HG02852 (cell line): ENCODE measurements around the gene VPS35L.
"Not testable (repeated sequence)": the region's sequence is repeated elsewhere in the genome, so short reads cannot be mapped to it uniquely, and the experiment has no call there.

Experiments used
- ATAC-seq: cut with Tn5 transposase; IDR thresholded peaks from one replicate; pipeline ENCODE4 v1.9.1; 2021; ENCODE audit warnings: mild to moderate bottlenecking, moderate library complexity; ENCODE audit not compliant: unreplicated experiment

The VPS35L gene

DNA sequence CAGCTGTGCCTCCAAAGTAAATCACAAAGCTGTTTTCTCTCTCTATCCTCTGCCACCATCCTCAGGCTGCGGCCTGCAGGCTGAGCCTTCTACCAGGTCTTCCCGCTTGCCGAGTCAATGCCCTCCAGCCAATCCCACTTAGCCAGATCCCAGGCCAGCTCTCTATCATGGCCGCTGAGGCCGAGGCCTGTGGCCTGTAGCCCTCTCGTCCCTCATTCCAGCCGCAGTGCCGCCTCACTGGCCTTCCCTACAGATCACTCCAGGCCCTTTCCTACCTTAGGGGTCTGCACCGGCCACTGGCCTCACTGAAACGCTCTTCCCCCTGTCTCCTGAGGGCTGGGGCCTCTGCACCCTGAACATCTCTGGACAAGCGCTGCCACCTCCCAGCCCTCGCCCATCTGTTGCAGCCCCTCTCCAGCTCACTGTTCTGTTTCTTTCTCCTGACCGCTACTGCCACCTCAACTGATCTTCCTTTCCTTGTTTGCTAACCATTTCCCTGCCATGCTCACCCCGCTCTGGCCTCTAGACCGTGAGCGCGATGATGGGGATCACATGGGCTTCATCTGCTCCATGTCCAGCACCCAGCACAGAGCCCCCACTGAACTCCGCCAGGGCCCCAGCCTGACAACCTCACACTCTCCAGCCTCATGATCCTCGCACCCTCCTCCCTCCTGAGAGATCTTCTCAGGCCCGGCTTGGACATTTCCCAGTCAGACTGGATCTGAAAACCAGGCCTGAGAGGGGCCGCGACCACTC lies 154.1 kb downstream of the VPS35L start:
- ATAC-seq: no peak

DNA sequence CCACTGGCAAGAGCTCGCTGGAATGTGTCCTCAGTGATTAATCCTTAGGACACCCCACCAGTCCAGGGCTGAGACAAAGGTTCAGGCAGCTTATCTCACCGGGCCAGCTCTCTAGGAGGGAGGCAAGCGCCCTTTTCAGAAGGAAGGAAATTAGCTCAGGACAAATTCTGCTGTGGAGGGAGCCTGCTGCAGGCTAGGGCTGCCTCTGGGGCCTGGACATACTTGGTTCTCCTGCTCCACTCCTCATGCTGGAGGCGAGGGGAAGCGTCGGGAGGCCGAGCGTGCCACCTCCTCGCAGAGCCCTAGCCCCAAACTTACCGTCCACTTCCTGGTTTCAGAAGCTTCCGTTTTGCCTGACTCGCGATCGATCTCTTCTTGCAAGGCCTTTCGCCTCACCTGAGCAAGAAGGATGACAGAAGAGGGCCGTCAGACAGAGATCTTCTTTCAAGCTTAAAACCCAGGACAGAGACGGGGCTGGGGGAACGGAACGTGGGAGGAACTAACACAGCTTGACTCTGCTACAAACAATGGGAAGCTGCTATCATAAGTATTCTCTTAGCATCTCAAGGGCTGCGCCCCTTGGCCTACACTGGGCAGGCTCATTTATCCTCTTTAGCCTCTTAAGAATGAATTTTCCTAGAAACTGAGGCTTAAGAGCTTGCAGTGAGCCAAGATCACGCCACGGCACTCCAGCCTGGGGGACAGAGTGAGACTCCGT lies 154.8 kb downstream of the VPS35L start:
- ATAC-seq: no peak

DNA sequence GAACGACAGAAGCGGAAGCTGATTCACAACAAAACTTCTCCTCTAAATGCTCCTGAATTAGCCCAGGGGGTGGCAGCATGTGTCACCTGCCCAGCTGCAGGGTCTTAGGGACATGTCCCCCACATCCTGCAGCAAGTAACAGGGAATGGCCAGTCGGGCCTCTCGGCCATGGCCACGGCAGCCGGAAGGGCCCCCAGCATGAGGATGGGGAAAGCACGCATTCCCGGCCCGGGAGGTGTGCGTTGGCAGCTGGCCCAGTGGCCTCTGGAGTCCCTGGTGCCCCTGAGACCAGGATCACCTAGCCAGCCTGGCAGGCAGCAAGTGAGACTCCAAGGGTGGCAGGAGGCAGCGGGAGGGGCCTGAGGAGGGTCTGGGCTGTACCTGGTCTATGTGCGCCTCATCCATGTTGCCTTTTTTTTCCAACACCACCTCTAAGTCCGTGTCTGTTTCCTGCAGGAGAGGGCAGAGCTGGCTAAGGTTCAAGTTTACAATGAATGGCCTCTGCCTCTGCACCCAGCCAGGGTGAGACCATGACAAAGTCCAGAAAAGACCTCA lies 155.6 kb downstream of the VPS35L start:
- no peak for ATAC-seq

DNA sequence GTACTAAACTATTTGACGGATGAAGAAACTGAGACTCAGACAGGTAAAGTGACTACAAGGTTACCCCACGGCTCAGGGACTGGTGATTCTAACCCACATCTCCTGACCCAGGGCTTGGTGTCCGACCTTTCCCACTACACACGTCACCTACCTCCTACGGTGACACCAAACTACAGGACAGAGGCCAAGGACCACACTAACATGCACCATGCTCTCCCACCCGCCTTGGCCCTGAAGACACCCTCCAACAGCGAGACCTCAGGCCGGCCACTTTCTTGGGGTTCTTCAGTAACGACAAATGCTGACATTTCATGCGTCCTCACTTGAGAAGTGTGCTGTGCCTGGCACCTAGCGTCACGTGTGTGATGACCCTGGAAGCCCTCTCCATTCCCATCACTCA lies 156.1 kb downstream of the VPS35L start:
- ATAC-seq: no peak

DNA sequence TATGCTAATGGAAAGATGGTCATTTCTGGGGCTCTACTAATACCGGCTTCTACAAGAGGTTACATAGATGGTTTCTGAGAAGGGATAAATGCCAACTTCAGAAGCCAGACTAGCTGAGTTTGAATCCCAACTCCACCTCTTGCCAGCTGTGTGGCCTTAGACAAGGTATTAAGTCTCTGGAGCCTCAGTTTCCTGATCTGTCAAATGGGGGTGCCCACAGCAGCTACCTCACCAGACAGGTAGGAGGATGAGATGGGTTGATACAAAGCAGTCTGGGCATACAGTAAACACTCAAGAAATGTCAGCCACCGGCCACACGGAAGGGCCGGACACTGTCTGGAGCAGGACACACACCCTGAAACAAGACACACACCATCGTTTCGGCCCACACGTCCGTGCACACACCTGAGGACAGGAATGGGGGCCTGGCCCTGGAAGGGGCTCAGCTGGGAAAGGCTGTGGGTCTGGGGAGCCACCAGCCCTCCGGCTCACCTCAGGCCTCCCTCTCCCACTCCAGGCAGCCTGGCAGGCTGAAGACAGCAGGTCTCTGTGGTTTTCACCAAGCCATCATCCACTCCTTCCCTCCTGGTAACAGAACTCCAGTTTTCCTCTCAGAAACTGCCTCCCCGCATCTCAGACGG lies 157.0 kb downstream of the VPS35L start:
- ATAC-seq: no peak

DNA sequence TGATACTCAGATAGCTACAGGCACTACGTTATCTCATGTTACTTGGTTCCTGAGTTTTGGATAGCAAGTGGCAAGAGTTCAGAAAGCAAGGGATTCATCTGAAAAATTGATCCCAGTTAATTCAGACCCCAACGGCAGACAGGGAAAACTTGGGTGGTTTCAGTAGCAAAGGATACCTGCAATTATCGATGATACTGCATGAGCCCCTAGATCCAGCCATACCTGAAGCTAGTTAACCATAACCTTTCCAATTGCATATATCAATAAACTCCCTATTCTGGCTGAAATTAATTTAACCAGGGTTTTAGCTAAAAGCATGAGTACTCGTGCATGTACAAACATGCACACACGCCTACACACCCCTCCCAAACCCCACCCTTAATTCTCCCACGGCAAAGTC lies 158.2 kb downstream of the VPS35L start:
- no peak for ATAC-seq

DNA sequence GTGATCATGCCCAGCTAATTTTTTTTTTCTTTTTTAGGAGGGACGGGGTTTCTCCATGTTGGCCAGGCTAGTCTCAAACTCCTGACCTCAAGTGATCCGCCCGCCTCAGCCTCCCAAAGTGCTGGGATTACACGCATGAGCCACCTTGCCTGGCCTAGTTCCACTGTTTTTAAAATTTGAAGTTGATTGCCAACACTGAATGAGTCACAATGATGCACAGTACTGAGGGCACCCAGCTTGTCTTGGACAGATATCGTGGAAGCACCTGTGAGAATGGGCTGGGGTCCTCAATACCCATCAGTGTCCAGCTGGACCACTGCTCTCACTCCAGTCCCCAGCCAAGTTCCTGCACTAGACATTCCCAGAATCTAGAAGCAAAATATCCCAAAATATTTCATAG lies 160.1 kb downstream of the VPS35L start:
- no peak for ATAC-seq

DNA sequence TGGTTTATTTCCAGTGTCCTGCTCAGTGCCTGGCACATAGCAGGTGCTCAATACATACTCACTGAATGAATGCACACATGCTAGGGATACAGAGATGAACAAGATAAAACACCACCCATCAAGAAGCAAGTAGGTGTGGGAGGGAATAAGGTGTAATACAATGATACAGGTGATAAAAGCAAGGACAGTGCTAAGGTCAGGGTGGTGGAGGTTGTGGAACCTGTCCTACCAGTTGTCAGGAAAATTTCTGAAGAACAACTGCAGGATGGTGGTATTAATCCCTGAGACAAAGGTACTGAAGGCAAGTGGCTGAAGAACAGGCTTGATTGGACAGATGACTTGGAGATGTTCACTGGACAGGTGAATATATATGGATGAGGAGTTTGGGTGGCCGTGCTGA lies 160.7 kb downstream of the VPS35L start:
- no peak for ATAC-seq

DNA sequence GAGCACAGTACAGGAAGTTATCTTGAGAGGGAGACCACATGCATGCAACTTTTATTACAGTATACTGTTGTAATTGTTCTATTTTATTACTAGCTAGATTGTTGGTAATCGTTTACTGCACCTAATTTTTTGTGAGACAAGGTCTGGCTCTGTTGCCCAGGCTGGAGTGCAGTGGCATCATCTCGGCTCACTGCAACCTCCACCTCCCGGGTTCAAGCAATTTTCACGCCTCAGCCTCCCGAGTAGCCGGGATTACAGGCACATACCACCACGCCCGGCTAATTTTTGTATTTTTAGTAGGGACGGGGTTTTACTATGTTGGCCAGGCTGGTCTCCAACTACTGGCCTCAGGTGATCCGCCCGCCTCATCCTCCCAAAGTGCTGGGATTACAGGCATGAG lies 161.2 kb downstream of the VPS35L start:
- not testable (repeated sequence) for ATAC-seq

DNA sequence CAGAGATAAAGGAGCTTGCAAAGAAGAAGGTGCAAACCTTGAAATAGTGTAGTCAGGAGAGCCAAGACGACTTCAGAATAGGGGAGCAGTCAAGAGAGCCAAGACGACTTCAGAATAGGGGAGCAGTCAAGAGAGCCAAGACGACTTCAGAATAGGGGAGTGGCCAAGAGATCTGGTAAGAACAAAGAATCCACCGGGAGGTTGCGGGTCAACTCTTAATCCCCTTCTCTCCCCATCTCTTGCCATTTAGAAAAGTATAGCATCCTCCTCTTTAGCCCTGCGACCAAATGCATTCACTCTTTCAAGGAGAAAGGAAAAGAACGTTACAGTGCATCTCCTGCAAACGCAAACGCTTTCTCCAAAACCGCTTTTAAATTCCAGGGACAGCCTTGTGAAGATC lies 161.8 kb downstream of the VPS35L start:
- no peak for ATAC-seq

DNA sequence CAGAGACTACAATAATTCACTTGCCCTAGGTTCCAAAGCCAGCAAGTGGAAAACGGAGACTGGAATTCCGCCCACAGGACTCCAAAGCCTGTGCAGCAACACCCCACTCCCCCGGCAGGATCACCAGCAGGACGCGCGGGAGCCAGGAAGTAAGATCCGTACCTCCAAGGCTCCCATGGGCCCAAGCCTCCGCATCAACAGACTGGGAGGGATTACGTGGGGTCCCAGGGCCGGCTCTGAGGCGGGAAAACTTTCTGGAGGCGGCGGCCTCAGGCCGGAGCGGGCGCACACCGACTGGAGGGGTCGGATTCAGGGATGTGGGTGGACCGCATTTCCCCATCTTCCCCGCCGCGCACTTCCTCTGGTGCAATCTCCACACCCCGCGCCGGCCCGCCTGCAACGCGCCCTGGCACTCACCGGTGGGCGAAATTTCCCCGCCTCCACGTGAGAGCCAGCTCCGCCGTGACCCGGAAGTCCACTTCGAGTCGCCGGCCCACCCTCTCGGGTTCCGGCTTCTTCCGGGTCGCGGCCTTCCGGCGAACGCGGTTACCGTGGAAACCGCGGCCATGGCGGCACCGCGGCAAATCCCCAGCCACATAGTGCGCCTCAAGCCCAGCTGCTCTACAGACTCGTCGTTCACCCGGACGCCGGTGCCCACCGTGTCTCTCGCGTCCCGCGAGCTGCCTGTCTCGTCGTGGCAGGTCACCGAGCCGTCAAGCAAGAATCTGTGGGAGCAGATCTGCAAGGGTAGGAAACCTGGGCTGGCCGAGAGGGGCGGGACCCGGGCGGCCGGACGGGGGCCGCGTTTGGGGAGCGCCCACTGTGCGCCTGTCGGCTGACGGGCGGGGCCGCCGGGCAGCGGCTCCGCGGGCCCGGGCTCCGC lies 162.5 kb downstream of the VPS35L start, which contains the start of the genes IQCK and KNOP1:
Gene IQCK (plus strand): TSS at position 531 of the 883 bp plus-strand sequence. CDS start 36 bp downstream, at position 567.
Gene KNOP1 (minus strand): TSS at position 487 of the 883 bp plus-strand sequence. CDS start 3,192 bp downstream, outside the sequence.
- peak; percentile 93 for ATAC-seq

DNA sequence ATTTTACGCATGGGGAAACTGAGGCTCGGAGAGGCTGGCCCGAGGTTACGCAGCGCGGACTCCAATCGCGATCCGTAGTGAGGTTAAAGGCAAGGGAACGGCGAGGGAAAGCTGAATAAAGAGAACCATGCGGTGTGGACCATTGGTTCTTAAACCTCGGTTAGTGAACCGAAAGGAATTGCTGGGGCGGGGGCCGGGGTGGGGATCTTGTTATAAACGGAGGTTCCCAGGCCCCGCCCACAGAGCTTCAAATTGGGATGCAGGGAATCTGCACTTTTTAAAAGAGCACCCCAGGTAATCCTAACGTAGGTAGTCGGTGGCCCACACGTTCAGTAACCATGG lies 163.1 kb downstream of the VPS35L start:
- no peak for ATAC-seq

DNA sequence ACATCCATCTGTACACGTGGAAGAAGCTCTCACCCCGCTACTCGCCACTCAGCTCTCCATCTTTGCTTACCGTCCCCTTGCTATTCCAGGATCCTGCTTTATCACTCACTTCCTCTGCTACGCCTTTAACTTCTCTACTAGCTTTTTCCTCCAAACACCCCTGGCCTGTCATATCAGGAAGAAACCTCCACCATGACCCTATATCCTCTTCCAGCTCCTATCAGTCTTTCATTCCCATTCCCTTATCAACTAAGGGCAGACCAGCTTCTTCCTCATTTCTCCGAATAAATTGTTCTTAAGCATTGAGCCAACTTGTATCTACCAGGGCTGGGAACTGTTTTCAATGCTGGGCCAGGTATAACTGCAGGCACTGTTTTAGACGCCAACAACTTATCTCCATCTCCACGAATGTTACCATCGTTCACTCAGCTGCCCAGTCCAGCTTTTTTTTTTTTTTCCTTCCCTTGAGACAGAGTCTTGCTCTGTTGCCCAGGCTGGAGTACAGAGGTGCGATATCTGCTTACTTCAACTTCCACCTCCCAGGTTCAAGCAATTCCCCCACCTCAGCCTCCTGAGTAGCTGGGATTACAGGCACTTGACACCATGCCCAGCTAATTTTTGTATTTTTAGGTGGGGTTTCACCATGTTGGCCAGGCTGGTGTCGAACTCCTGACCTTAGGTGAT lies 166.9 kb downstream of the VPS35L start:
- ATAC-seq: no peak

DNA sequence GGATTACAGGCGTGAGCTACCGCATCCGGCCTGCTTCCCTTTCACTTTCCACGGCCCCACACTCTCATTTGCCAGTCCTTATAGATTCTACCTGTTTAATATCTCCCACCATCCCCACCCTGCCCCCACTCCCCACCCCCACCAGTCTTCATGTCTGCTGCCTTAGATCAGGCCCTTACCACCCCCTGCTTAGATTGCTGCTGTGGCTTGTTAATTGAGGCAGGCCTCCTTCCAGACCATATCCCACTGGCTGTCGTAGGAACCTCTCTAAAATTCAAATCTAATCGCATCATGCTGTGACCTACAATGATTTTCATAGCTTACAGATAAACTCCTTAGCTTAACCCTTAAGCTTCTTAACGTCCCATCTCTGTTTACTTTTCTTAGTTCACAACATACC lies 167.5 kb downstream of the VPS35L start:
- ATAC-seq: no peak

DNA sequence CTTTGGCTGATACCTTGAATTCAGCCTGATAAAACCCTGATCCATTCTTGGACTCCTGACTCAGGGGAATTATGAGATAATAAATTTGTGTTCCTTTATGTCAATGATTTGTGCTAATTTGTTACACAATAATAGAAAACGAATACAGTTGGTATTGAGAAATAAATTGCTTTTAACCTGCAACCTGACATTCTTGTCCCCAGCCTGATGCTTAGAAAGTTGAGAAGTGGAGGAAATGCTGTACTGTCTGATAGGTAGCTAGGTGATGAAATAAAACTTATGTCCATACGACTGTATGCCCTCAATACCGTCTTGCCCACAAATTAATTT lies 173.1 kb downstream of the VPS35L start:
- ATAC-seq: no peak

DNA sequence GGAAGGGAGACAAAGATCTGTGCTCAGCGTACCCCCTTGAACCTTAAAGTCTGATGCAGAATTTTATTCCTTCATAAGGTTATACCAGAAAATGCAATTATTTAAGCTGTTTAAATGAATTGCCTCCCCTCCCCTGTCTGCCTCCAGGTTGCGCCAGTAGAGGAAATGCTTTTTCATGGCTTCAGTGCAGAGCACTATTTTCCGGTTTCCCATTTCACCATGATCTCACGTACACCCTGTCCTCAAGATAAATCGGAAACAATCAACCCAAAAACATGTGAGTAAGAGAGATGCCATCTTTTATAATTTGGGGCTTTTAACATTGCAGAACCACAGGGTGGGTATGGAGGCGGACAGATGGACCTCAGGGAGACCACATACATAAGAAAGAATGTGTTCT lies 178.0 kb downstream of the VPS35L start:
- ATAC-seq: no peak

DNA sequence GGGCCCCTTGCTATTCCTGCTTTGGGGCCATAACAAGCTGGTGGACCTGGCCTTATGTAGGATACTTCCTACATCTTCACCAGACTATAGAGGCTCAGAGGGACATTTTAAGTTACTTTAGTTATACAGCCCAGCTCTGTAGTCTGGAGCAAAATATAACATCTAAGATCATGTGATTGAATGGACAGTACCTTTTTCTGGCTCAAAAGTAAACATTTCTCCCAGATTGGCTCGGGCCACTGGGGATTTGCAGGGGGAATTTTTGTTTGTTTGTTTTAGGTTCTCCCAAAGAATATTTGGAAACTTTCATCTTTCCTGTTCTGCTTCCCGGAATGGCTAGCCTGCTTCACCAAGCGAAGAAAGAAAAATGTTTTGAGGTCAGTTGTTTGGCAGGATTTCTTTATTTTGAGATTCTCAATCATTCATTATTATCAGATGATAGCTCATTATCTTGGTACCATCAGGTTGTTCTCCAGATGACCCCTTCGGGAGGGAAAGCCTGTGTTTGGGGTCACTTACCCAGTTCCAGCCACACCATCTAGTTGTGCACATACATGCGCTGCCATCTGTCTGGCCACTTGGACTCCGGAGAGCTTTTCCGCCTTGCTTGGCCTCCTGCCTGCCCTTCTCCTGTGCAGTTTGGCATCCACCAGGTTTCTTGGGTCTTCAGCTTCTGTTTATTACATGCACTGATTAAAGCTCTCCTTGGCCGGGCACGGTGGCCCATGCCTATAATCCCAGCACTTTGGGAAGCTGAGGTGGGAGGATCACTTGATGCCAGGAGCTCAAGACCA lies 179.8 kb downstream of the VPS35L start:
- no peak for ATAC-seq

DNA sequence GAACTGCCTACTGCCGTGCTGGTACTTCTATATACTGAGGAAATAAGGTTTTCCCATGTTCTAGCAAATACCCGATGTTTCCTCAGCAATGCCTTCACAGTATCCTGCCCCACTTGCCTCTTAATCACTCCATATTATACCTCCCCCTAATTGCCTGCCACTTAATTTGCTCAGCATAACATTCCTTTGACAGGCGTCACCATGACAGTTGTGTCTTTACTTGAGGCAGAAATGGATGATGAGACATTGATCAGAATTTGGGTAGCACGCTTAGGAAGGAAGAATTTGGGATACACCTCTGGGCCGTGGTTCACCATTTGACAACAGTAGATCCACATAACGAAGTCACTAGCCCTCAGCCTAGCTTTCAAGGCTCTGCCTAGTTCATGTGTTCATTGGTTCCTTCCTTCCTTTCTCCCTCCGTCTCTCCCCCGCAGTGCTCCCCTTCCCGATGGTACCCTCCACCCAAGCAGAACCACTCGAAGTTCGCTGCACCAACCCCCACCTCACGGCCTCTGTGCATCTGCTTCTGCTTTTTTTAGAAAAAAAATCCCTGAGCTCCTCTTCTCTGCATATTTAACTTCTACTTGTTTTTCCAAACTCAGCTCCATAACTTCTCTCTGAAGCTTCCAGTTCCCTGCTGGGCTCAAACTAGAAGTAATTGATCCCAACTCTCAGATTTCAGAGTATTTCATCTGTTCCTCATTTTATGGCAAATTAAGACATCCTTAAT lies 182.0 kb downstream of the VPS35L start:
- ATAC-seq: no peak

DNA sequence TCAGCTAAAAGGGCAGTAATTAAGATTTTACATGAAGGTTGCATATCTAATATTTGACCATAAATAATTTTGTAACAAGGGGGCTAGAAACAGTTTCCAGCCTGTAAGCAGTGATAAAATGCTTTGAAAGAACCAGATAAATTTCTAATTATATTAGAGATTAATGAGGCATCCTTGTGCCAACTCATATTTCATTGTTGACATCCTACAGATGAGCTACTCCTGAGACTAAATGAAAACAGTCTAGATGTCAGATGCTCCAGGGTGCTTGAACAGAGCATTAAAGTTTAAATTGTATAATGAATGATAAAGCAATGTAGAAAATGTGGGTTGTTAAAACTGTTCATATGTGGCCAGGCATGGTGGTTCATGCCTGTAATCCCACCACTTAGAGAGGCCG lies 185.9 kb downstream of the VPS35L start:
- no peak for ATAC-seq
